Spleen (tissue), 7 donors: ENCODE measurements around the gene RBMS3.

Source experiments
- POLR2A ChIP-seq, 3 donors: fragments of 450-650 bp; IDR thresholded peaks; one replicate each; pipeline ENCODE4 v1.5.1; 2017; ENCODE audit warnings: antibody characterized with exemption in 3 of 3, mild to moderate bottlenecking in 1 of 3
- TF ChIP-seq, protein P1 (sequence below), 11 experiments: fragments of 200-600 bp in 7 of 11; fragments of 450-650 bp in 4 of 11; sonication (generic) in 4 of 11; IDR thresholded peaks in 8 of 11; conservative IDR thresholded peaks in 3 of 11; 1 replicate in 7 of 11; 2 replicates in 4 of 11; pipeline versions ENCODE4 v1.4.0 to v1.8.0; 2016 to 2021; ENCODE audit warnings: antibody characterized with exemption in 11 of 11, inconsistent platforms in 4 of 11, mild to moderate bottlenecking in 1 of 11
- donor health status: DM: no; HTN: no; CAD: no; lungs with moderate emphysema.
- donor health status: DM: no; HTN: no; CAD: no.
- donor health status: DM: no; HTN: no; CAD: no.

DNA sequence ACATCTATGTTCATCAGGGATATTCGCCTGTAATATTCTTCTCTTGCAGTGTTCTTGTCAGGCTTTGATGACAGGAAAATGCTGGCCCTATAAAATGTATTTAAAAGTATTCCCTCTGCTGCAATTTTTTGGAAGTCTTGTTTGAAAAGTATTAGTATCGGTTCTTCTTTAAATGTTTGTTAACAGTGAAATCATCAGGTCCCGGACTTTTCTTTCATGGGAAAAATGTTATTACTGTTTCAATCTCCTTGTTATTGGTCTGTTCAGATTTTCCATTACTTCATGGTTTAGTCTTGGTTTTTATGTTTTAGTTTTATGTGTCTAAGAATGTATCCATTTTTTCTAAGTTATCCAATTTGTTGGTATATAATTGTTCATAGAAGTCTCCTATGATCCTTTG lies 225.6 kb downstream of the RBMS3 start:
- TF ChIP-seq, protein P1, sequence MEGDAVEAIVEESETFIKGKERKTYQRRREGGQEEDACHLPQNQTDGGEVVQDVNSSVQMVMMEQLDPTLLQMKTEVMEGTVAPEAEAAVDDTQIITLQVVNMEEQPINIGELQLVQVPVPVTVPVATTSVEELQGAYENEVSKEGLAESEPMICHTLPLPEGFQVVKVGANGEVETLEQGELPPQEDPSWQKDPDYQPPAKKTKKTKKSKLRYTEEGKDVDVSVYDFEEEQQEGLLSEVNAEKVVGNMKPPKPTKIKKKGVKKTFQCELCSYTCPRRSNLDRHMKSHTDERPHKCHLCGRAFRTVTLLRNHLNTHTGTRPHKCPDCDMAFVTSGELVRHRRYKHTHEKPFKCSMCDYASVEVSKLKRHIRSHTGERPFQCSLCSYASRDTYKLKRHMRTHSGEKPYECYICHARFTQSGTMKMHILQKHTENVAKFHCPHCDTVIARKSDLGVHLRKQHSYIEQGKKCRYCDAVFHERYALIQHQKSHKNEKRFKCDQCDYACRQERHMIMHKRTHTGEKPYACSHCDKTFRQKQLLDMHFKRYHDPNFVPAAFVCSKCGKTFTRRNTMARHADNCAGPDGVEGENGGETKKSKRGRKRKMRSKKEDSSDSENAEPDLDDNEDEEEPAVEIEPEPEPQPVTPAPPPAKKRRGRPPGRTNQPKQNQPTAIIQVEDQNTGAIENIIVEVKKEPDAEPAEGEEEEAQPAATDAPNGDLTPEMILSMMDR (IDR thresholded peaks at IDR 0.05 in 8 of 11, conservative IDR thresholded peaks at IDR 0.05 in 3 of 11), result no peak
- no peak for TF ChIP-seq POLR2A (IDR thresholded peaks at IDR 0.05)
